ENCODE results near the gene RBFOX2.

GRCh38 chr22:36053242-36054147 is 24.9 kb upstream of the RBFOX2 start:
- TF ChIP-seq CTCF (IDR thresholded peaks at IDR 0.05) (no peak), POLR2A (IDR thresholded peaks at IDR 0.05) (no peak)

Measured in adrenal gland (tissue), 5 donors.